Measurements from ENCODE around the gene SRRT. TPM values are rescaled to one million over a fixed set of nuclear protein-coding genes. Genes with fewer than 3 reads are reported as not detected.
A peak's percentile ranks its signal among the peaks of the same experiment; 100 is the strongest.

SRRT gene
- total RNA-seq, 4 donors from 2014 or later, result 35.0 to 47.3 (median 39.8) TPM

DNA sequence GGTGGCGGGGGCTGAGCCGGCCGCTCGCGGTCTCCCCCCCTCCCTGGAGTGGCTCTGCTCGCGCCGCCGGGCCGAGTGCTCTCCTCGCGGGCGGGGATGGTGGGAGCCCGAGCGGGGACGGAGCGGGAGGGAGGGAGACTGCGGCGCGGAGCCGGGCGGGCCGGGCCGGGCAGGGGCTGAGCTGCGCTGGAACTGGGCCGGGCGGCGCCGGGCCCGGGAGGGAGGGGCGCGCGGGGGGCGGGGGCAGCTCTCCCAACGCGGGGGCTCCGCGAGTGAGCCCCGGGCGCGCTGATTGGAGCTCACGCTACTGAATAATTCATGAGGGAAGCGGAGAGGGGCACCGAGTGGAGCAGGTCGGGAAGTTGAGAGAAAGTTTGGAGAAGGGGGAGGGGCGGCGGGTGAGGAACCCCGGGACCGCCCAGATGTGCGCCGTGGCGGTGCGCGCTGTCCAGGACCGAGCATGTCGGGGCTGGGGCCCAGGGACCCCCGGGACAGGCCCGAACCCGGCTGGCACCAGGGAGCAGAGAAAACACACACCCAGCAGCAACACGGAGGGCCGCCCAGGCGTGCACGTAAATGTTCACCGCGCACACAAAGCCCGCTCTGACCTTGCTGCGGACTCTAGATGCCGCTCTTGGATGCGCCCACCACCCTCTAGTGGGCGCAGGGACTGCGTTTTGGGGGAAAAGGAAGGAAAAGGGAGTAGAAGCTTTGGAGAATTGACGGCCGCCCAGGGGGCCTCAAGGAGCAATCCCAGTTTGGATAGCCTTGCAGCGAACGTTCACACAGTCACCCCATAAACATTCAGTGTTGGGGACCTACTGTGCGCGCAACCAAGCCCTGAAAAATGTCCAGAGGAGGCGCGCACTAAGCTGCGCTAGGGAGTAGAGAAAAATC, 47.3 kb upstream of the SRRT start, which contains the start of gene EPHB4:
Gene EPHB4 (minus strand): TSS at position 194 of the 897 bp plus-strand sequence. CDS start 493 bp downstream, outside the sequence.
- peaks cover 19 to 35% (median 29%) of the 10 kb centered on the region in 3 donors for H3K27me3 ChIP-seq
- TF ChIP-seq POLR2A (IDR thresholded peaks at IDR 0.05), result no peak
- TF ChIP-seq CTCF (IDR thresholded peaks at IDR 0.05 in 4 of 5, conservative IDR thresholded peaks at IDR 0.05 in 1 of 5), result no peak
- in situ Hi-C loops (cut with MboI; ENCODE audit: low sequenced_read_pairs in 4 of 4) (no loop called here), intact Hi-C loops (cut with DNase I; ENCODE audit: low total_unique reads) (no loop called here)
- peak within 1 kb of the TSS; percentile 45 to 63 (median 60) for H3K4me3 ChIP-seq
- H3K4me1 ChIP-seq, result peaks cover 0 to 3% of the 10 kb centered on the region in 2 donors
- H3K36me3 ChIP-seq, result no peaks in the 10 kb centered on the region
- ATAC-seq (peak; percentile 33 to 43), DNase-seq (peak in 1 of 2 donors; percentile 28)
- no peaks in the 10 kb centered on the region for H3K9me3 ChIP-seq
- H3K27ac ChIP-seq, result peak within 1 kb of the TSS; percentile 24 to 64 (median 58)

DNA sequence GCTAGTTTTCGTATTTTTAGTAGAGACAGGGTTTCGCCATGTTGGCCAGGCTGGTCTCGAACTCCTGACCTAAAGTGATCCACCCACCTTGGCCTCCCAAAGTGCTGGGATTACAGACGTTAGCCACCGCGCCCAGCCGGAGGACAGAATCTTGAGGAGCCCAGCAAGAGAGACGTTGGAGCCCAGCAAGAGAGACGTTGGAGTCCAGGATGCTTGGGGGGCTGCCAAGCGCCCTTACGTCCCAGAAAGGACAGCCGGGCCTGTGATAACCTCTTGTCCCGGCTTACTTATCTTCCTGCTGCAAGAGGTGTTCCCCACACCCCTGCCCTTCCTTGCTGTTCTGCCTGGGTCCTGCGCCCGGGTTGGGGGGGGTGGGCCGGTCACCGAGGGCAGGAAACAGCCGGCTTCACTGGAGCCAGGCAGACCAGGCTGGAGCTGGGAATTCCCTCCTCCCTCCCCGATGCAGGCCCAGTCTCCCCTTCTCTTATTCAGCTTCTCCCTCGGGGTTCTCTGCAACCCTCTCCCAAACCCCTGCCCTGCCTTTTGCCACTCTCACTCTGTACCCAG, 45.7 kb upstream of the SRRT start:
- intact Hi-C loops (cut with DNase I; ENCODE audit: low total_unique reads) (no loop called here), in situ Hi-C loops (cut with MboI; ENCODE audit: low sequenced_read_pairs in 4 of 4) (no loop called here)
- ATAC-seq, result peak; percentile 50
- no peak for TF ChIP-seq CTCF (IDR thresholded peaks at IDR 0.05 in 4 of 5, conservative IDR thresholded peaks at IDR 0.05 in 1 of 5)
- TF ChIP-seq POLR2A (IDR thresholded peaks at IDR 0.05), result no peak
- H3K4me3 ChIP-seq, result peak overlapping the region in 1 of 4 donors; percentile 62
- H3K9me3 ChIP-seq, result no peaks in the 10 kb centered on the region
- DNase-seq, result no peak
- H3K36me3 ChIP-seq, result no peaks in the 10 kb centered on the region
- H3K27me3 ChIP-seq, result peaks cover 19 to 35% (median 29%) of the 10 kb centered on the region in 3 donors
- H3K27ac ChIP-seq, result peak overlapping the region; percentile 24 to 68 (median 60)
- H3K4me1 ChIP-seq, result peaks cover 0 to 3% of the 10 kb centered on the region in 2 donors

DNA sequence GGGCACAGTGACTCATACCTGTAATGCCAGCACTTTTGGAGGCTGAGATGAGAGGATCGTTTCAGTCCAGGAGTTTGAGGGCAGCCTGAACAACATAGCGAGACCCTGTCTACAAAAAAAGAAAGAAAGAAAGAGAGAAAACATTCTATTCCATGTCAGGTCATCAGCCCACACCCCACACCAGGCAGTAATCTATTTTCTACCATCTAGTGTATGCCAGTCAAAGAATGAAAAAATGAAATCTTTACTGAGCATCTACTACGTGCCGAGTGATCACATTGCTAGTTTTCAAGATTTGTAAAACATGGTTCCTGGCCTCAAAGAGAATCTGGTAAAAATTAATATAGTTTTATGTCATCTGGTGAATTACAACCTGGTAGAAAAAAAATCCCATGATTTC, 44.5 kb upstream of the SRRT start:
- no peaks in the 10 kb centered on the region for H3K9me3 ChIP-seq
- no peak overlapping the region for H3K4me3 ChIP-seq
- intact Hi-C loops (cut with DNase I; ENCODE audit: low total_unique reads), result no loop called here
- peak overlapping the region in 2 of 4 donors; percentile 64 to 68 for H3K27ac ChIP-seq
- in situ Hi-C loops (cut with MboI; ENCODE audit: low sequenced_read_pairs in 4 of 4), result no loop called here
- no peaks in the 10 kb centered on the region for H3K36me3 ChIP-seq
- no peak for ATAC-seq
- peaks cover 19 to 35% (median 29%) of the 10 kb centered on the region in 3 donors for H3K27me3 ChIP-seq
- TF ChIP-seq CTCF (IDR thresholded peaks at IDR 0.05 in 4 of 5, conservative IDR thresholded peaks at IDR 0.05 in 1 of 5) (no peak), POLR2A (IDR thresholded peaks at IDR 0.05) (no peak)
- H3K4me1 ChIP-seq, result peaks cover 0 to 3% of the 10 kb centered on the region in 2 donors
- DNase-seq, result no peak

DNA sequence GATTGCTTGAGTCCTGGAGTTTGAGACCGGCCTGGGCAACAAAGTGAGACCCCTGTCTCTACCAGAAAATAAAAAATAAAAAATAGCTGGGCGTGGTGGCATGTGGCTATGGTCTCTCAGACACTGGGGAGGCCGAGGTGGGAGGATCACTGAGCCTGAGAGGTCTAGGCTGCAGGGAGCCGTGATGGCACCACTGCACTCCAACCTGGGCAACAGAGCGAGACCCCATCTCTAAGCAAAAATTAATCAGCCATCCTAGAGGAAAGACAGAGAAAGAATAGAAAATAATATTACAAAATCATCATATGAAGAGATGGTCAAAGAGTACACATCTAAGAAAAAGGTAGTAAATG, 42.6 kb upstream of the SRRT start:
- Histone ChIP-seq H3K4me1 (peaks cover 4 to 9% of the 10 kb centered on the region in 2 donors), H3K27ac (no peak overlapping the region), H3K27me3 (peaks cover 9 to 22% (median 17%) of the 10 kb centered on the region in 3 donors), H3K36me3 (no peaks in the 10 kb centered on the region), H3K4me3 (no peak overlapping the region), H3K9me3 (no peaks in the 10 kb centered on the region)
- no peak for TF ChIP-seq POLR2A (IDR thresholded peaks at IDR 0.05)
- no peak for TF ChIP-seq CTCF (IDR thresholded peaks at IDR 0.05 in 4 of 5, conservative IDR thresholded peaks at IDR 0.05 in 1 of 5)
- intact Hi-C loops (cut with DNase I; ENCODE audit: low total_unique reads) (no loop called here), in situ Hi-C loops (cut with MboI; ENCODE audit: low sequenced_read_pairs in 4 of 4) (no loop called here)
- DNase-seq, result no peak
- no peak for ATAC-seq

All from gastrocnemius medialis (tissue), 4 donors.